Caco-2 (cell line): Measurements from ENCODE around the gene GLT1D1. TPM values are rescaled to one million over a fixed set of nuclear protein-coding genes. Genes with fewer than 3 reads are reported as not detected.
A peak's percentile ranks its signal among the peaks of the same experiment; 100 is the strongest.

Source experiments
- BruUV-seq: library from RNA; stranded (reverse); fragments of 400-500 nt; replicated peaks from 2 replicates; lab custom pipeline; 2021; lab: Mats Ljungman, UMichigan
- CTCF ChIA-PET: fragments of 300-600 bp; sonication (Branson Sonifier 250); formaldehyde crosslinking; loops from one replicate; lab custom pipeline; 2022; ENCODE audit warnings: antibody characterized with exemption; lab: Charles Lee
- POLR2A ChIA-PET: fragments of 300-600 bp; sonication (Branson Sonifier 250); formaldehyde crosslinking; loops from one replicate; lab custom pipeline; 2022; ENCODE audit warnings: antibody characterized with exemption; lab: Charles Lee
- DNase-seq, 2 experiments: peaks; one replicate each; pipeline versions ENCODE4 v3.0.0 to v3.0.0-alpha.2; 2020 to 2022
- H3K27me3 ChIP-seq: replicated peaks from 2 replicates; pipeline ENCODE4 v1.6.0; 2011; ENCODE audit warnings: low read length; ENCODE audit not compliant: control insufficient read depth, insufficient read depth
- H3K36me3 ChIP-seq: 2 replicates; pipeline ENCODE4 v1.5.1; 2011; ENCODE audit warnings: low read length; ENCODE audit not compliant: control insufficient read depth, insufficient read depth
- H3K4me1 ChIP-seq: fragments of 250-450 bp; sonication (Bioruptor Pico); 2 replicates; pipeline ENCODE4 v1.5.1; 2020; ENCODE audit warnings: mild to moderate bottlenecking
- H3K4me3 ChIP-seq: 2 replicates; pipeline ENCODE4 v1.5.1; 2011; ENCODE audit warnings: low read depth, mild to moderate bottlenecking, control low read depth, low read length
- H3K9me3 ChIP-seq: fragments of 250-450 bp; sonication (Bioruptor Pico); 2 replicates; pipeline ENCODE4 v1.5.1; 2020; ENCODE audit warnings: mild to moderate bottlenecking, moderate library complexity
- H3K27ac Mint-ChIP-seq: one replicate; pipeline ENCODE4 v1.8.0; 2022; ENCODE audit warnings: mixed read lengths; ENCODE audit not compliant: unreplicated experiment
- H3K27me3 Mint-ChIP-seq: one replicate; pipeline ENCODE4 v1.8.0; 2022; ENCODE audit warnings: mixed read lengths; ENCODE audit not compliant: insufficient read depth, unreplicated experiment
- H3K36me3 Mint-ChIP-seq: one replicate; pipeline ENCODE4 v1.8.0; 2022; ENCODE audit warnings: mild to moderate bottlenecking, mixed read lengths; ENCODE audit not compliant: insufficient read depth, unreplicated experiment
- H3K4me1 Mint-ChIP-seq: one replicate; pipeline ENCODE4 v1.8.0; 2022; ENCODE audit warnings: low read depth, mixed read lengths; ENCODE audit not compliant: unreplicated experiment
- H3K4me3 Mint-ChIP-seq: one replicate; pipeline ENCODE4 v1.8.0; 2022; ENCODE audit warnings: mild to moderate bottlenecking, moderate library complexity, mixed read lengths; ENCODE audit not compliant: unreplicated experiment
- H3K9me3 Mint-ChIP-seq: one replicate; pipeline ENCODE4 v1.8.0; 2022; ENCODE audit warnings: mixed read lengths; ENCODE audit not compliant: unreplicated experiment
- CTCF ChIP-seq, 2 experiments: fragments of 200-600 bp in 1 of 2; IDR thresholded peaks; 1 replicate in 1 of 2; 2 replicates in 1 of 2; pipeline versions ENCODE4 v1.5.1 to v1.8.0; 2011 to 2022; ENCODE audit warnings: antibody characterized with exemption in 1 of 2, control low read depth in 1 of 2, inconsistent platforms in 1 of 2, low read depth in 1 of 2, low read length in 1 of 2, mild to moderate bottlenecking in 1 of 2, moderate library complexity in 1 of 2; ENCODE audit not compliant: insufficient read depth in 1 of 2, severe bottlenecking in 1 of 2, unreplicated experiment in 1 of 2
- intact Hi-C: fragments of 100-400 bp; cut with micrococcal nuclease; formaldehyde crosslinking; loops from one replicate; pipeline ENCODE4 v1.10.0; 2022; ENCODE audit not compliant: unreplicated experiment
- total RNA-seq: library from RNA; stranded (reverse); gene quantifications from 2 replicates; pipeline ENCODE4 v1.2.3, GENCODE V29; 2022

GLT1D1 gene
- total RNA-seq, 1 experiment from 2014 or later = not detected

GRCh38 chr12:128933039-128933438 is 79.8 kb downstream of the GLT1D1 start:
- Mint-ChIP-seq H3K4me3 (no peak overlapping the region), H3K36me3 (no peaks in the 10 kb centered on the region), H3K9me3 (no peaks in the 10 kb centered on the region), H3K27ac (no peak overlapping the region), H3K4me1 (no peaks in the 10 kb centered on the region), H3K27me3 (no peaks in the 10 kb centered on the region)
- Histone ChIP-seq H3K4me3 (no peak overlapping the region), H3K27me3 (no peaks in the 10 kb centered on the region), H3K36me3 (no peaks in the 10 kb centered on the region), H3K9me3 (no peaks in the 10 kb centered on the region), H3K4me1 (no peaks in the 10 kb centered on the region)
- no TSS peak for BruUV-seq
- CTCF ChIA-PET = no interaction called here
- POLR2A ChIA-PET = no interaction called here
- no peak for DNase-seq
- intact Hi-C loops = no loop called here
- TF ChIP-seq CTCF (IDR thresholded peaks at IDR 0.05; ENCODE audit: insufficient read depth in 1 of 2, low read depth in 1 of 2, low read length in 1 of 2, severe bottlenecking in 1 of 2, unreplicated experiment in 1 of 2) = no peak

GRCh38 chr12:128933926-128934325 is 80.6 kb downstream of the GLT1D1 start:
- H3K4me3 Mint-ChIP-seq = no peak overlapping the region
- H3K27ac Mint-ChIP-seq = no peak overlapping the region
- DNase-seq = no peak
- POLR2A ChIA-PET = no interaction called here
- no peaks in the 10 kb centered on the region for H3K9me3 Mint-ChIP-seq
- no peak for TF ChIP-seq CTCF (IDR thresholded peaks at IDR 0.05; ENCODE audit: insufficient read depth in 1 of 2, low read depth in 1 of 2, low read length in 1 of 2, severe bottlenecking in 1 of 2, unreplicated experiment in 1 of 2)
- no peak overlapping the region for H3K4me3 ChIP-seq
- BruUV-seq = no TSS peak
- H3K4me1 ChIP-seq = no peaks in the 10 kb centered on the region
- no peaks in the 10 kb centered on the region for H3K36me3 ChIP-seq
- CTCF ChIA-PET = no interaction called here
- no peaks in the 10 kb centered on the region for H3K4me1 Mint-ChIP-seq
- no peaks in the 10 kb centered on the region for H3K27me3 Mint-ChIP-seq
- H3K36me3 Mint-ChIP-seq = no peaks in the 10 kb centered on the region
- no peaks in the 10 kb centered on the region for H3K9me3 ChIP-seq
- intact Hi-C loops = no loop called here
- H3K27me3 ChIP-seq = no peaks in the 10 kb centered on the region

GRCh38 chr12:128938886-128939285 is 85.6 kb downstream of the GLT1D1 start:
- ChIA-PET POLR2A (no interaction called here), CTCF (no interaction called here)
- Mint-ChIP-seq H3K36me3 (no peaks in the 10 kb centered on the region), H3K27me3 (no peaks in the 10 kb centered on the region), H3K9me3 (no peaks in the 10 kb centered on the region), H3K27ac (no peak overlapping the region), H3K4me1 (no peaks in the 10 kb centered on the region), H3K4me3 (no peak overlapping the region)
- Histone ChIP-seq H3K4me3 (no peak overlapping the region), H3K27me3 (no peaks in the 10 kb centered on the region), H3K36me3 (no peaks in the 10 kb centered on the region), H3K9me3 (no peaks in the 10 kb centered on the region), H3K4me1 (no peaks in the 10 kb centered on the region)
- intact Hi-C loops = no loop called here
- no TSS peak for BruUV-seq
- peak; percentile 46 to 64 for DNase-seq
- TF ChIP-seq CTCF (IDR thresholded peaks at IDR 0.05; ENCODE audit: insufficient read depth in 1 of 2, low read depth in 1 of 2, low read length in 1 of 2, severe bottlenecking in 1 of 2, unreplicated experiment in 1 of 2) = no peak
